CD4-positive, alpha-beta T cell treated with Interleukin-1 beta for 1 hour (primary cell): ENCODE measurements around the gene UVRAG.
"Not testable (repeated sequence)": the region's sequence is repeated elsewhere in the genome, so short reads cannot be mapped to it uniquely, and the experiment has no call there.

Experiments used
- DNase-seq, 2 donors: peaks; one replicate each; pipeline ENCODE4 v3.0.0-alpha.2; 2020 to 2022

The UVRAG gene

GRCh38 chr11:75973710-75974109 is 158.7 kb downstream of the UVRAG start:
- DNase-seq: not testable (repeated sequence)

- not testable (repeated sequence) for DNase-seq
Observed at GRCh38 chr11:75979075-75979474, 164.1 kb downstream of the UVRAG start.

GRCh38 chr11:75979479-75980027 is 164.5 kb downstream of the UVRAG start:
- DNase-seq: not testable (repeated sequence)

- no peak for DNase-seq
Observed at GRCh38 chr11:75980031-75980430, 165.0 kb downstream of the UVRAG start.

- DNase-seq: no peak
Observed at GRCh38 chr11:75981546-75981945, 166.5 kb downstream of the UVRAG start.

- no peak for DNase-seq
Observed at GRCh38 chr11:75982309-75982708, 167.3 kb downstream of the UVRAG start.

- DNase-seq: no peak
Observed at GRCh38 chr11:75986966-75987365, 172.0 kb downstream of the UVRAG start.

- no peak for DNase-seq
Observed at GRCh38 chr11:75993126-75993525, 178.1 kb downstream of the UVRAG start.

- DNase-seq: no peak
Observed at GRCh38 chr11:75994616-75995015, 179.6 kb downstream of the UVRAG start.

- no peak for DNase-seq
Observed at GRCh38 chr11:75996523-75997442, 181.8 kb downstream of the UVRAG start.

- DNase-seq: no peak
Observed at GRCh38 chr11:76004400-76004799, 189.4 kb downstream of the UVRAG start.

GRCh38 chr11:76005756-76006155 is 190.7 kb downstream of the UVRAG start:
- no peak for DNase-seq

GRCh38 chr11:76007166-76007565 is 192.2 kb downstream of the UVRAG start:
- no peak for DNase-seq

- DNase-seq: no peak
Observed at GRCh38 chr11:76008474-76008873, 193.5 kb downstream of the UVRAG start.

GRCh38 chr11:76010051-76010450 is 195.0 kb downstream of the UVRAG start:
- no peak for DNase-seq

- no peak for DNase-seq
Observed at GRCh38 chr11:76013526-76013925, 198.5 kb downstream of the UVRAG start.

- no peak for DNase-seq
Observed at GRCh38 chr11:76023236-76024068, 208.4 kb downstream of the UVRAG start.

GRCh38 chr11:76025068-76025467 is 210.1 kb downstream of the UVRAG start:
- no peak for DNase-seq

- no peak for DNase-seq
Observed at GRCh38 chr11:76025817-76026216, 210.8 kb downstream of the UVRAG start.

- DNase-seq: no peak
Observed at GRCh38 chr11:76026281-76026680, 211.3 kb downstream of the UVRAG start.

GRCh38 chr11:76026862-76027261 is 211.9 kb downstream of the UVRAG start:
- no peak for DNase-seq

GRCh38 chr11:76030286-76030685 is 215.3 kb downstream of the UVRAG start:
- DNase-seq: no peak

GRCh38 chr11:76030968-76031590 is 216.1 kb downstream of the UVRAG start:
- no peak for DNase-seq
